ENCODE results near the gene RBM10. TPM values are rescaled to one million over a fixed set of nuclear protein-coding genes. Genes with fewer than 3 reads are reported as not detected.

The RBM10 gene
- total RNA-seq, 1 donor from 2014 or later: 28.5 TPM

- intact Hi-C loops (cut with DNase I): loop anchor here (5.0 to 10.0 kb wide), 2 partner anchors 454 to 837 kb away; no protein-coding TSS in a partner anchor
- DNase-seq (ENCODE audit: missing footprints) (peak; percentile 89), ATAC-seq (peak; percentile 91)
These were observed 45.6 kb downstream of the RBM10 start for GRCh38 chrX:47190445-47191269.

- no peak for ATAC-seq
- DNase-seq (ENCODE audit: missing footprints): no peak
These were observed 46.3 kb downstream of the RBM10 start for GRCh38 chrX:47191331-47191730.

DNA sequence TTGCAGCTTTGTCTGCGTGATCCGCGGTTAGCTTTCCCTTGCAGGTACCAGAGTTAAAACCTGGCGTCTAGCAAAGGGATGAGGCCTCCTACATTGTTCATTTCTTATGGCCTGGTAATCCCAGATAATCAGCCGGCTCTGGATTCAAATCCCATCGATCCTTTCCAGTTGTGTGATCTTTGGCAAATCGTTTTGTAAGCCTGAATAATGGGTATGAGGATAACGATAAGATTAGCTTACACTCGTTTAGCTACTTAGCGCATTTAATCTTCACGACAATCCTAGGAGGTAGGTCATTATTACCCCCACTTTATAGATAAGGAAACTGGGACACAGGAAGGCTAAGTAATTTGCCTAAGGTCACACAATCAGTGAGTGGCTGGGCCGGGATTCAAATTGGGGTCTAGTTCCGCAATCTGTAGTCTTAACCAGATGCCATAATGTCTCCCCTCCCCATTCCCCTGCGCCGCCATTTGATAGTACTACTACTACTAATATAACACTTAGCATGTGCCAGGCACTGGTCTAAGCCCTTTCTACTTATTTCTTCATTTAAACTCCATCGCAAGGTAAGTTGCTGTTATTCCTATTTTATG lies 46.9 kb downstream of the RBM10 start:
- DNase-seq (ENCODE audit: missing footprints) (no peak), ATAC-seq (no peak)
- intact Hi-C loops (cut with DNase I): loop anchor here (2.0 to 10.0 kb wide), 3 partner anchors 331 to 835 kb away; no protein-coding TSS in a partner anchor

More at GRCh38 chrX:47191331-47191730, 46.3 kb downstream of the RBM10 start:
- intact Hi-C loops (cut with DNase I): loop anchor here (5.0 to 10.0 kb wide), 2 partner anchors 453 to 836 kb away; no protein-coding TSS in a partner anchor

- DNase-seq (ENCODE audit: missing footprints) (peak; percentile 95), ATAC-seq (peak; percentile 90)
- intact Hi-C loops (cut with DNase I): loop anchor here (1.0 to 10.0 kb wide), 4 partner anchors 191 to 834 kb away; no protein-coding TSS in a partner anchor
These were observed 48.6 kb downstream of the RBM10 start, which contains the start of gene UBA1 for GRCh38 chrX:47193475-47194193. Gene UBA1, plus strand, starts transcription at chrX:47193829. Its CDS starts 4,974 bp downstream, at chrX:47198803.

- intact Hi-C loops (cut with DNase I): loop anchor here (5.0 to 10.0 kb wide), 2 partner anchors 451 to 833 kb away; no protein-coding TSS in a partner anchor
- DNase-seq (ENCODE audit: missing footprints) (no peak), ATAC-seq (no peak)
These were observed 49.3 kb downstream of the RBM10 start for GRCh38 chrX:47194194-47194787.

DNA sequence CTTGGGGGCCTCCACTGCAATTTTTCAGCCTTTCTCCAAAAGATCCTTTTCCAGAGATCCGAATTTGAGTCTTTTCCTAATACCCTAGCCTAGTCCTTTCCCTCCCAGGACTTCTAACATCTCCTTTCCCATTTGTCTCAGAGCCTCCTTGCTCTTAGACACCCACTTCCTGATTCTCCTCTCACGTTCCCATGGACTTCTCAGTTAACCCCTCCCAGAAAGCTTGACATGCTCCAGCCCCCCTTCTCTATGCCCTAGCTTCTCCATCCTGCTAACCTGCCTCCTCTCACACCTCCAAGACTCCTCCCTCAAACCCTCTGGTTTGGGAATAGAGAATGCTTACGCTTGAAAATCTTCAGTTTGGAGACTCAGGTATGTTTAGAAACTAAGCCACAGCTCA lies 51.1 kb downstream of the RBM10 start:
- intact Hi-C loops (cut with DNase I): loop anchor here (10.0 kb wide), 1 partner anchor 449 kb away; no protein-coding TSS in a partner anchor
- no peak for ATAC-seq

DNA sequence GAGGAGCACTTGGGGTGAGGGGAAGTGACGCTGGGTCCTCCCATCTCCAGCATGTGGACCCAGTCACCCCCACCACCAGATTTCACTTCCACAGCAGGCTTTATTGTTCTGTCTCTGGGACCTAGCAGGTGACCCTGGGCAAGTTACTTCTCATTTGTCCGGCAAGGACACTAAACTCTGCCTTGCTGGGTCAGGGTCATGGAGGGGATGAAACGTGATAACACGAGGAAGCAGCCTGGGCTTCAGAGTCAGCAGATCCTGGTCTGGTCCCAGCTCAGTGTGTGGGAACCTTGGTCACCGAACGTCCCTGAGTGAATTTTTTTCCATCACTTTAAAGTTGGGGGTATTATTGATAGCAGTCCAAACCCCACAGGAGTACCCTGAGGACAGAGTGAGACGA lies 52.5 kb downstream of the RBM10 start:
- no peak for DNase-seq (ENCODE audit: missing footprints)
- ATAC-seq: no peak
- intact Hi-C loops (cut with DNase I): loop anchor here (10.0 kb wide), 1 partner anchor 447 kb away; no protein-coding TSS in a partner anchor

More for the DNA sequence above, 51.1 kb downstream of the RBM10 start:
- no peak for DNase-seq (ENCODE audit: missing footprints)

DNA sequence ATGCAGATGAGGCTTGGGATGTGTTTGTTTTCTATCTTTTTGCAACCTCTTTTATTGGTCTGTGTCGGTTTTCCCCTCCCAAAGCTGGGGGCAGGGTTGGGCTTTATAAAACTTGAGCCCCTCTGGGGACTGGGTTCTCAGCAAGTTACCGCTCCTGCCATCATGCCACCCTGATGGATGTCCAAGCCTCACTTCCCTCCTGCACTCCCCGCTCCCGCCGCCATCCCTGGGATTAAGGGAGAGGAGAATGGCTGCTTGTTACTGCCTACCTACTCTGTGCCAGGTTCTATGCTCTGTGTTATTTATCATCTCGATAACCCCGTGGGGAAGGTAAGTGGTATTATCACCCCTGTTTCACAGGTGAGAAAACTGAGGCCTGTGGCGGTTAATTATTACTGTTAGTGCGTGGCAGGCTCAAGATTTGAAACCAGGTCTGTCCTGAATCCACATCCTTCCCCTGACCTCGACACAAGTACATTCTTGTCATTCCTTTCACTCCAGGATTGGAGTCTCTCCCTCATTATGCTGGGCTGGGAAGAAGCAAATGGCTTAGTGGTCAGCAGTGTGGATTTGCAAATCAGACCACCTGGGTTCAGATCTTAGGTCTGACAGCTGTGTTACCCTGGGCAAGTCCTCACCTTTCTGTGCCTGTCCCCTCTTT lies 53.1 kb downstream of the RBM10 start:
- ATAC-seq (no peak), DNase-seq (ENCODE audit: missing footprints) (no peak)
- intact Hi-C loops (cut with DNase I): loop anchor here (10.0 kb wide), 1 partner anchor 447 kb away; no protein-coding TSS in a partner anchor

DNA sequence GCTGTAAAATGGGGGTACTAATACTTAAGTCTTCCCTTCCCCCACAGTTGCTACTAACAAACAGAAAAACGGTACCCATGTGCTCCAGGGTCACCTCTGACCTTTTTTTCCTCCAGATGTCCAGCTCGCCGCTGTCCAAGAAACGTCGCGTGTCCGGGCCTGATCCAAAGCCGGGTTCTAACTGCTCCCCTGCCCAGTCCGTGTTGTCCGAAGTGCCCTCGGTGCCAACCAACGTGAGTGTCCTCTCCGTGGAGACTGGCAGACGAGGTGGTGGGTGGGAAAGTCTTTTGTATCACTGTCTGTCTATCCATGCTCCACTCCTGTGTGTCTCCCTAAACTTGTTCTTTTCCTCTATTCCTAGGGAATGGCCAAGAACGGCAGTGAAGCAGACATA lies 53.7 kb downstream of the RBM10 start:
- ATAC-seq: no peak
- DNase-seq (ENCODE audit: missing footprints): no peak
- intact Hi-C loops (cut with DNase I): loop anchor here (10.0 kb wide), 1 partner anchor 446 kb away; no protein-coding TSS in a partner anchor

DNA sequence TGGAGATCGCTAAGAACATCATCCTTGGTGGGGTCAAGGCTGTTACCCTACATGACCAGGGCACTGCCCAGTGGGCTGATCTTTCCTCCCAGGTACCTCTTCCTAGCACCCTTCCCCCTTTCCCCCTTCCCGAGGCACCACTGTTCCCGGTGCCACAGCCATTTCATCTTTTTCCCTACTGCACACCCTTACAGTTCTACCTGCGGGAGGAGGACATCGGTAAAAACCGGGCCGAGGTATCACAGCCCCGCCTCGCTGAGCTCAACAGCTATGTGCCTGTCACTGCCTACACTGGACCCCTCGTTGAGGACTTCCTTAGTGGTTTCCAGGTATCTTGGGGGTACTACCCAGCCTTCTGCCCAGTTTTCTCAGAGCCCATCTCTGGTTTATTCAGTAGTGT lies 54.3 kb downstream of the RBM10 start:
- DNase-seq (ENCODE audit: missing footprints) (no peak), ATAC-seq (no peak)
- intact Hi-C loops (cut with DNase I): loop anchor here (10.0 kb wide), 1 partner anchor 446 kb away; no protein-coding TSS in a partner anchor

- intact Hi-C loops (cut with DNase I): no loop called here
- ATAC-seq (peak; percentile 69), DNase-seq (ENCODE audit: missing footprints) (no peak)
These were observed 55.5 kb downstream of the RBM10 start for GRCh38 chrX:47200385-47201150.

GRCh38 chrX:47201345-47201944 lies 56.4 kb downstream of the RBM10 start:
- ATAC-seq (no peak), DNase-seq (ENCODE audit: missing footprints) (no peak)
- intact Hi-C loops (cut with DNase I): no loop called here

- no peak for DNase-seq (ENCODE audit: missing footprints)
- intact Hi-C loops (cut with DNase I): no loop called here
These were observed 57.3 kb downstream of the RBM10 start for GRCh38 chrX:47202316-47202715.

DNA sequence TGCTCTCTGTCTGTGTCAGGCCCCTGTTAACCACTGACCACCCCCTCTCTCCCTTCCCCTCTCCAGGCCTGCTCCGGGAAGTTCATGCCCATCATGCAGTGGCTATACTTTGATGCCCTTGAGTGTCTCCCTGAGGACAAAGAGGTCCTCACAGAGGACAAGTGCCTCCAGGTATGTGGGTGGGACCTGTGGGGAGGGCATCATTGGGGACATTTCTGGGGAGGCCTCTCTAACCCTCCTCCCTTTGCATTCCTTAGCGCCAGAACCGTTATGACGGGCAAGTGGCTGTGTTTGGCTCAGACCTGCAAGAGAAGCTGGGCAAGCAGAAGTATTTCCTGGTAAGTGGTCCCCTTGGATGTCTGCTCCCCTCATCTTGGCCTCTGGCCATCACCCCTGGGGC lies 57.9 kb downstream of the RBM10 start:
- ATAC-seq (no peak), DNase-seq (ENCODE audit: missing footprints) (no peak)
- intact Hi-C loops (cut with DNase I): no loop called here

More at GRCh38 chrX:47202316-47202715, 57.3 kb downstream of the RBM10 start:
- ATAC-seq: no peak

GRCh38 chrX:47204970-47205369 lies 59.9 kb downstream of the RBM10 start:
- intact Hi-C loops (cut with DNase I): no loop called here
- DNase-seq (ENCODE audit: missing footprints) (no peak), ATAC-seq (no peak)

DNA sequence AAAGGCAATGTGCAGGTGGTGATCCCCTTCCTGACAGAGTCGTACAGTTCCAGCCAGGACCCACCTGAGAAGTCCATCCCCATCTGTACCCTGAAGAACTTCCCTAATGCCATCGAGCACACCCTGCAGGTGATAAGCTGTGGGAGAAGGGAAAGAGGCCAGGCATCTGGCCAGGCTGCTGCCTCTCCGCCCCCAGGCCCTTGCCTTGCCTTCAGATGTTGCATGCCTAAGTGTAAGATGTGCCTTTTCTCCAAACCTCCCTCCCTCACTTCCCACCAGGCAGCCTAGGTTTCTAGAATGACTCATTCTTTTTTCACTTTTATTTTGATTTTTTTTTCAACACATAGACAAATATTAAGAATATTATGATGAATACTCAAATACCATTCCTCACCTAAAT lies 61.3 kb downstream of the RBM10 start:
- DNase-seq (ENCODE audit: missing footprints) (no peak), ATAC-seq (no peak)
- intact Hi-C loops (cut with DNase I): no loop called here

GRCh38 chrX:47208108-47208507 lies 63.1 kb downstream of the RBM10 start:
- ATAC-seq (no peak), DNase-seq (ENCODE audit: missing footprints) (no peak)
- intact Hi-C loops (cut with DNase I): no loop called here
